ENCODE data around the gene UCHL3.

The UCHL3 gene

GRCh38 chr13:75633285-75633684 lies 83.7 kb downstream of the UCHL3 start:
- no peak for DNase-seq (ENCODE audit: low read depth)

DNA sequence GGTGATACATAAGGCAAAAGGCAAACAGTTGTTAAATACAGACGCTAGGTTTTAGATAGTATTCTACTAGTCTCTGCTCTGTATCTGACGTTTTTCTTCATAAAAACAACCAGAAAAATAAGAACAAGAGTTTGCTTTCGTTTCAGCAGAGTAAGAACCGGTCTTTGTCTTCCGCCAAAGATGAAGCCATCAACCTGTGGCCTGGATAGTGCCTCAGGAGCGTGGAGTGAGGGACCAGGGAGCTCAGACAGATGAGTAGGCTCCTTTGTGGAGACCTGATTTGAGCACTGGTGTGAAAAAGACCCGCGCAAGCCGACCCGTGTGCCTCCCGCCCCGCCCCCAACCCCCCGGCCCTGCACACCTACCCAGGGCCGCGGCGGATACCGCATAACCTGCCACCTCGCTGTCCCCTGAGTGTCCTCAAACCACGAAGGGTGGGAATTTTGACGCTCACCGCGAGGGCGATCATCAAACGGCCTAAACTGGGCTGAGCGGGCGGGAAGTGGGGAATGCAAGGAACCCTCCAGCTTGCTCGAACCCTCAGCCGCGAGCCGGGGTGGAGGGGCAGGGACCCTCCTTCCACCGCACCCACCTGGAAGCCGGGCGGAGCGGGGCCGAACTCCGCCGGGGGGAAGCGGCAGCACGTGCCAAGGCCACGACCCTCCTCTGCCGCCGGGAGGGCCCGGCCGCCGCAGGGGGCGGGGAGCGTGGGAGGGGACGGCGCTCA lies 85.7 kb downstream of the UCHL3 start:
- DNase-seq (ENCODE audit: low read depth): no peak

- DNase-seq (ENCODE audit: low read depth): peak; percentile 37
Measured at GRCh38 chr13:75635828-75636435, 86.3 kb downstream of the UCHL3 start, which contains the start of gene LMO7. LMO7 (plus strand) TSS chr13:75636330; CDS start chr13:75636658, 328 bp downstream.

- DNase-seq (ENCODE audit: low read depth): peak; percentile 16
Measured at GRCh38 chr13:75636436-75637180, 87.0 kb downstream of the UCHL3 start.

DNA sequence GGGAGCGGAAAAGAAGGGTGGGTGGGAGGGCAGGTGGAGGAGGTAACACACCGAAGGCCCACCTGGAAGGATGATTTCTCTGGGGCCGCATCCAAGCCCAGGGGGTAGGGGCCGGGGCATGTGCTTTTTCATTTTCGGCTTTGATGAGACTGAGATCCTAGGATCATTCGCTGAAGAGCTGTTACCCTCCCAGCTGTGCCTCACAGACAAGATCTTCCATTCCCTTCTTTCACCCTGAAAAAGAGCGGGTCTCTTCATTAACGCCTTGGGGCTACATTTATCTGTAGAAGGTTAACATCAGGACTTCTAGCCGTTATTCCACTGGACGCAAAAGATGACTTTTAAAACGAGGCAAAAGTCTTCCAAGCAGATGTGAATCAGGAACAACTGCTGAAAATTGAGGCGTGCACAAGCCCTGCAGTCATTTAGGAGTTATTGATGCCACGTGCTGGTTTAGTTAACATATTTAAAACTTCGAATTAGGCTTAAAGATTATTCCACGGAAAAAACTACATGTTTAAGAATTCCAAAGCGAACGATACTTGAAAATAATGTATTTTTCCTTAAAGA lies 87.7 kb downstream of the UCHL3 start:
- no peak for DNase-seq (ENCODE audit: low read depth)

DNA sequence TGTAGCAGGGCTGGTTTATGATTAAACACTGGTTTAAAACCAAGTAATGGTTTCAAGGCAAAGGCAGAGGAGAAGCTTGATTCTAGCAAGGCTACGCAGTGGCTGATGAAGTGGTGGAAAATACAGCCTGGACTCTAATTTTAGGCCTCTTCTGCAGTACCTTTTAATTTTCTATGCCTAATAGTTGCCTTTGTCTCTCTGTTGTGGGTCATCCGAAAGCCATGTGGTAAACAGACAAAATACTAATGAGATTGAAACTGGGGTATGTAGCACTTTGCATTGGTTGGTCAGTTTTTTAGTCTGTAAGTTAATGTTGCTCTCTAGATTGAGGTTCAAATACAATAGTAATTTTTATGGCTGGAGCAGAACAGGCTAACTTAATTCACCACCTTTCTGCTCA lies 89.9 kb downstream of the UCHL3 start:
- no peak for DNase-seq (ENCODE audit: low read depth)

DNA sequence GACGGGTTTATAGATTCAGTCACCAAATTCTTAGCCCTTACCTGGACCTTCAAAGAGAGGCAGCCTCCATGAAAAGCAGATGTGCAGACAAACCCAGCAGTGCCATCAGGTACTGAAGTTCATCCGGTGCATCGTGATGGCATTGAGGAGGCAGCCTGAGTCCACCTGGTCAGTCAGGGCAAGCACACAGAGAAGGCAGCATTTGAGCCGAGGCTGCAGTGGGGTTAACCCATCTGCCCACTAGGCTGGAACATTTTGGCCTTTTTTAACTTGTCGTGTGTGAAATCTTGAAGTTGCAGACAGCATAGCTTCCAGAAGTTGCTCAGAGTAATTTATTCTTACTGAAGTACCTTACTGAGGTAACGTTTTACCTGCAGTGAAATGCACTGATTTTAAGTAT lies 91.4 kb downstream of the UCHL3 start:
- DNase-seq (ENCODE audit: low read depth): no peak

DNA sequence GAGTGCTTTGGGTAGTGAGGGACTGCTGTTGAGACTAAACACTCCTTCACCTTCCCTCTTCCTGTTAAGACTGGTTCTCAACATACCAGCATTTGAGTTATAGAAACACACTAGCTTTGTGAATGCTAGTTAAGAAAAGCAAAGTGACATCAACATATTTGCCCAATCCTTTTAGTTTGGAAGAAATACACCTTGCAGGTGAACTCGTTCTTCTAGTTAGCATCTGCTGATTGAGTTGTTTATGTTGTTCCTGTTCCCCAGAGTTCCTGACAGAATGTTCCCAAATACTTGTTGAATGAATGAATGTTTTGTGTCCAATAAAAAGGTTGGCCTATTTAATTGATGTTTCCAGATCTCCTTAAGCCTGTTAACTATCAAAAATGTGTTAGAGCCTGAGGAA lies 93.6 kb downstream of the UCHL3 start:
- no peak for DNase-seq (ENCODE audit: low read depth)

- DNase-seq (ENCODE audit: low read depth): no peak
Measured at GRCh38 chr13:75643693-75644092, 94.1 kb downstream of the UCHL3 start.

GRCh38 chr13:75645141-75645540 lies 95.5 kb downstream of the UCHL3 start:
- DNase-seq (ENCODE audit: low read depth): no peak

GRCh38 chr13:75647126-75647784 lies 97.7 kb downstream of the UCHL3 start:
- no peak for DNase-seq (ENCODE audit: low read depth)

- no peak for DNase-seq (ENCODE audit: low read depth)
Measured at GRCh38 chr13:75648446-75648845, 98.9 kb downstream of the UCHL3 start.

GRCh38 chr13:75651013-75651412 lies 101.4 kb downstream of the UCHL3 start:
- DNase-seq (ENCODE audit: low read depth): no peak

GRCh38 chr13:75652726-75653125 lies 103.1 kb downstream of the UCHL3 start:
- no peak for DNase-seq (ENCODE audit: low read depth)

All from stimulated activated CD8-positive, alpha-beta memory T cell treated with anti-CD3 and anti-CD28 coated beads, Interleukin-12 subunit alpha, Interleukin-12 subunit beta, amount 100 ng/mL, for 4 hours (primary cell).